BE2C (cell line): ENCODE results near the gene MYLK.

ENCODE experiments used
- DNase-seq: peaks from one replicate; pipeline ENCODE4 v3.0.0-alpha.2; 2020
- H3K27me3 ChIP-seq: fragments of 250-450 bp; sonication (Bioruptor Pico); 2 replicates; pipeline ENCODE4 v1.5.1; 2020; ENCODE audit warnings: mild to moderate bottlenecking
- H3K36me3 ChIP-seq: fragments of 250-450 bp; sonication (Bioruptor Pico); 2 replicates; pipeline ENCODE4 v1.5.1; 2020; ENCODE audit warnings: mild to moderate bottlenecking
- H3K4me1 ChIP-seq: fragments of 250-450 bp; sonication (Bioruptor Pico); 2 replicates; pipeline ENCODE4 v1.5.1; 2020
- H3K4me3 ChIP-seq: 2 replicates; pipeline ENCODE4 v1.5.1; 2011; ENCODE audit warnings: low read depth, low read length
- H3K9me3 ChIP-seq: fragments of 250-450 bp; sonication (Bioruptor Pico); 2 replicates; pipeline ENCODE4 v1.5.1; 2020
- CTCF ChIP-seq: IDR thresholded peaks from 2 replicates; pipeline ENCODE4 v1.5.1; 2012; ENCODE audit warnings: mild to moderate bottlenecking, low read depth, low read length

The MYLK gene

GRCh38 chr3:123872621-123873020 lies 11.5 kb downstream of the MYLK start:
- TF ChIP-seq CTCF: no peak
- Histone ChIP-seq H3K4me3 (no peak overlapping the region), H3K9me3 (no peaks in the 10 kb centered on the region), H3K4me1 (no peaks in the 10 kb centered on the region), H3K36me3 (no peaks in the 10 kb centered on the region), H3K27me3 (no peaks in the 10 kb centered on the region)
- DNase-seq: no peak

GRCh38 chr3:123871946-123872345 lies 12.2 kb downstream of the MYLK start:
- Histone ChIP-seq H3K27me3 (no peaks in the 10 kb centered on the region), H3K4me1 (no peaks in the 10 kb centered on the region), H3K4me3 (no peak overlapping the region), H3K36me3 (no peaks in the 10 kb centered on the region), H3K9me3 (no peaks in the 10 kb centered on the region)
- no peak for DNase-seq
- no peak for TF ChIP-seq CTCF

GRCh38 chr3:123870033-123870432 lies 14.1 kb downstream of the MYLK start:
- H3K36me3 ChIP-seq: no peaks in the 10 kb centered on the region
- TF ChIP-seq CTCF: no peak
- H3K27me3 ChIP-seq: no peaks in the 10 kb centered on the region
- no peak for DNase-seq
- H3K4me1 ChIP-seq: no peaks in the 10 kb centered on the region
- H3K4me3 ChIP-seq: no peak overlapping the region
- H3K9me3 ChIP-seq: no peaks in the 10 kb centered on the region

- H3K36me3 ChIP-seq: no peaks in the 10 kb centered on the region
- no peaks in the 10 kb centered on the region for H3K9me3 ChIP-seq
- no peak for DNase-seq
- no peaks in the 10 kb centered on the region for H3K27me3 ChIP-seq
- TF ChIP-seq CTCF: no peak
- H3K4me1 ChIP-seq: no peaks in the 10 kb centered on the region
- H3K4me3 ChIP-seq: no peak overlapping the region
Observed at GRCh38 chr3:123869165-123869564, 15.0 kb downstream of the MYLK start.

GRCh38 chr3:123864706-123865105 lies 19.4 kb downstream of the MYLK start:
- DNase-seq: no peak
- Histone ChIP-seq H3K36me3 (no peaks in the 10 kb centered on the region), H3K9me3 (no peaks in the 10 kb centered on the region), H3K4me3 (no peak overlapping the region), H3K4me1 (no peaks in the 10 kb centered on the region), H3K27me3 (no peaks in the 10 kb centered on the region)
- TF ChIP-seq CTCF: no peak

GRCh38 chr3:123862152-123862551 lies 22.0 kb downstream of the MYLK start:
- no peaks in the 10 kb centered on the region for H3K36me3 ChIP-seq
- peaks cover 5% of the 10 kb centered on the region; the same call in 1 of the 2 replicates for H3K4me1 ChIP-seq
- no peaks in the 10 kb centered on the region for H3K27me3 ChIP-seq
- H3K9me3 ChIP-seq: no peaks in the 10 kb centered on the region; the same call in 1 of the 2 replicates
- no peak for DNase-seq
- TF ChIP-seq CTCF: no peak
- H3K4me3 ChIP-seq: no peak overlapping the region
